Activated B cell treated with CpG ODN at 0.5 μM for 24 hours (primary cell): ENCODE measurements around the gene CBFA2T3. TPM values are rescaled to one million over a fixed set of nuclear protein-coding genes. Genes with fewer than 3 reads are reported as not detected.

Experiments
- ATAC-seq: fragments of 200-7000 bp; cut with Tn5 transposase; one replicate; pipeline ENCODE4 v1.10.0; 2021; ENCODE audit warnings: low read depth, mild to moderate bottlenecking, moderate library complexity
- CTCF ChIA-PET: fragments of 350-600 bp; sonication (Branson Sonifier 250); formaldehyde crosslinking; loops from one replicate; lab custom pipeline; 2021; ENCODE audit warnings: antibody characterized with exemption; lab: Charles Lee
- POLR2A ChIA-PET: fragments of 350-600 bp; sonication (Branson Sonifier 250); formaldehyde crosslinking; loops from one replicate; lab custom pipeline; 2021; ENCODE audit warnings: antibody characterized with exemption; lab: Charles Lee
- DNase-seq: peaks from one replicate; pipeline ENCODE4 v3.0.0; 2022
- H3K27ac Mint-ChIP-seq: one replicate; pipeline ENCODE4 v1.8.0; 2020; ENCODE audit warnings: mixed read lengths
- H3K27me3 Mint-ChIP-seq: one replicate; pipeline ENCODE4 v1.8.0; 2021; ENCODE audit warnings: mixed read lengths
- H3K36me3 Mint-ChIP-seq: one replicate; pipeline ENCODE4 v1.8.0; 2021; ENCODE audit warnings: low read depth, mixed read lengths
- H3K4me1 Mint-ChIP-seq: one replicate; pipeline ENCODE4 v1.8.0; 2021; ENCODE audit warnings: mixed read lengths
- H3K4me3 Mint-ChIP-seq: one replicate; pipeline ENCODE4 v1.8.0; 2020; ENCODE audit warnings: mild to moderate bottlenecking, mixed read lengths
- H3K9me3 Mint-ChIP-seq: one replicate; pipeline ENCODE4 v1.8.0; 2020; ENCODE audit warnings: mixed read lengths
- intact Hi-C: fragments of 100-400 bp; cut with micrococcal nuclease; formaldehyde crosslinking; loops from one replicate; pipeline ENCODE4 v1.15.1; 2024
- total RNA-seq: library from RNA; stranded (reverse); gene quantifications from 2 replicates; pipeline ENCODE4 v1.2.3, GENCODE V29; 2022
- TF ChIP-seq, protein P1 (sequence below): fragments of 200-600 bp; IDR thresholded peaks from one replicate; pipeline ENCODE4 v1.8.0; 2022; ENCODE audit warnings: antibody characterized with exemption, mild to moderate bottlenecking

Gene CBFA2T3
- total RNA-seq, 1 donor from 2014 or later, result 63.3 TPM

DNA sequence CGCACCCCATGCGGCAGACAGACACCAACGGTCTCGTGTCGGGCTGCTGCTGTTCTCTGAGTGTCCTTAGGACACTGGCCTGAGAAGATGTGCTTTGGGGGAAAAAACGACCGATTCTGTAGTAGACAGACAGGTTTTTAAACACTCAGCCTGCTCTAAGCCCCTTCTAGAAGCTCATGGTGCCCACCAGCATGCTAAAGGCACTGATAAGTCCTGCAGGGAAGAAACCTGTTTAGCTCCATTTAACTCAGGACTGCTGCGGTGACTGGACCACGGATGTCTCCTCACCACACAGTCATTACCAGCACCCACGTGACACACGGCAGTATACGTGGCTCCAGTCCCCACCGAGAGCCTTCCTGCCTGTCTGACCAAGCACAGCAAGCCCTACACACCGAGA, 146.2 kb downstream of the CBFA2T3 start:
- Mint-ChIP-seq H3K4me1 (no peaks in the 10 kb centered on the region), H3K9me3 (no peaks in the 10 kb centered on the region), H3K27me3 (no peaks in the 10 kb centered on the region), H3K27ac (no peak overlapping the region), H3K36me3 (peaks cover 22% of the 10 kb centered on the region), H3K4me3 (no peak overlapping the region)
- ChIA-PET POLR2A (interaction anchor here (0.6 kb wide), 1 partner anchor 317 kb away, joined by 5 read pairs; no protein-coding TSS in a partner anchor), CTCF (no interaction called here)
- TF ChIP-seq, protein P1, sequence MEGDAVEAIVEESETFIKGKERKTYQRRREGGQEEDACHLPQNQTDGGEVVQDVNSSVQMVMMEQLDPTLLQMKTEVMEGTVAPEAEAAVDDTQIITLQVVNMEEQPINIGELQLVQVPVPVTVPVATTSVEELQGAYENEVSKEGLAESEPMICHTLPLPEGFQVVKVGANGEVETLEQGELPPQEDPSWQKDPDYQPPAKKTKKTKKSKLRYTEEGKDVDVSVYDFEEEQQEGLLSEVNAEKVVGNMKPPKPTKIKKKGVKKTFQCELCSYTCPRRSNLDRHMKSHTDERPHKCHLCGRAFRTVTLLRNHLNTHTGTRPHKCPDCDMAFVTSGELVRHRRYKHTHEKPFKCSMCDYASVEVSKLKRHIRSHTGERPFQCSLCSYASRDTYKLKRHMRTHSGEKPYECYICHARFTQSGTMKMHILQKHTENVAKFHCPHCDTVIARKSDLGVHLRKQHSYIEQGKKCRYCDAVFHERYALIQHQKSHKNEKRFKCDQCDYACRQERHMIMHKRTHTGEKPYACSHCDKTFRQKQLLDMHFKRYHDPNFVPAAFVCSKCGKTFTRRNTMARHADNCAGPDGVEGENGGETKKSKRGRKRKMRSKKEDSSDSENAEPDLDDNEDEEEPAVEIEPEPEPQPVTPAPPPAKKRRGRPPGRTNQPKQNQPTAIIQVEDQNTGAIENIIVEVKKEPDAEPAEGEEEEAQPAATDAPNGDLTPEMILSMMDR, result no peak
- ATAC-seq (no peak), DNase-seq (no peak)
- intact Hi-C loops, result no loop called here

DNA sequence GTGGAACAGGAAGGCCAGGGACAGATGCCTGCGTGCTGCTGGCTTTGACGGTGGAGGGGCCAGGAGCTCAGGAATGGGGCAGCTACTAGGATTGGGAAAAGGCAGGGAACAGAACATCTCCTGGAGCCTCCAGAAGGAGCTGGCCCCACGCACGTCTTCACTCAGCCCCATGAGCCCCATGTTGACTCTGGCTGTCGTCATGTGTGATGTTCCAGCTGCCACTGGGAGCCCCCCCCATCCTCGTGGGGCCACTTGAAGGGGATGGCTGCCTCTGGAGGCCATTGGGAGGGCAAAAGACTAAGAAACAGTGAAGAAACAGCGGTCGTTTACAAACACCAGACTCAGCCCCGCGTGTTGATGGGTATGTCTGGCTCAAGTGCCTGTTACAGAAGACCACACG, 146.7 kb downstream of the CBFA2T3 start:
- ChIA-PET POLR2A (interaction anchor here (0.6 kb wide), 1 partner anchor 318 kb away, joined by 5 read pairs; no protein-coding TSS in a partner anchor), CTCF (no interaction called here)
- intact Hi-C loops, result no loop called here
- Mint-ChIP-seq H3K36me3 (peaks cover 22% of the 10 kb centered on the region), H3K4me3 (no peak overlapping the region), H3K9me3 (no peaks in the 10 kb centered on the region), H3K27me3 (no peaks in the 10 kb centered on the region), H3K4me1 (no peaks in the 10 kb centered on the region), H3K27ac (no peak overlapping the region)
- DNase-seq (no peak), ATAC-seq (no peak)
- TF ChIP-seq, protein P1, result no peak

GRCh38 chr16:88828711-88829110, 148.3 kb downstream of the CBFA2T3 start:
- ChIA-PET CTCF (no interaction called here), POLR2A (no interaction called here)
- no peaks in the 10 kb centered on the region for H3K27me3 Mint-ChIP-seq
- H3K4me1 Mint-ChIP-seq, result no peaks in the 10 kb centered on the region
- H3K27ac Mint-ChIP-seq, result no peak overlapping the region
- TF ChIP-seq, protein P1, result no peak
- intact Hi-C loops, result no loop called here
- H3K4me3 Mint-ChIP-seq, result no peak overlapping the region
- H3K36me3 Mint-ChIP-seq, result peaks cover 22% of the 10 kb centered on the region
- H3K9me3 Mint-ChIP-seq, result no peaks in the 10 kb centered on the region
- ATAC-seq (no peak), DNase-seq (no peak)

DNA sequence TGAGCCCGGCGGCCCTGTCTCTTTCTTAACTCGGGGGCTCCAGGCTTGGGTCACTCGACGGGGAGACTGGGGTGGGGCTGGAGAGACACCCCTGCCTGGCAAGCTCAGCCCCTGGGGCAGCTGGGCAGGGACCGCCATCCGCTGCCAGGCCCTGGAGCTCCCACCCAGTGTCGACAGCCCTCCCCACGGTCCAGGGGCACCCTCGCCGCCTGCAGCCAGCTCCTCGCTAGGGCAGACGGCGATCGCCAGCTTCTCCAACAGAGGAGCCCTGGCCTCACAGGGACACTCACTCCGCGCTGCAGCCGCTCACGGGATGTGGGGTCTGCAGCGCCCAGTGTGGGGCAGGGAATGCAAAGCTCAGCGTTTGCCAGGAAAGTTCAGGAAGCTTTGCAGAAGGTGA, 149.3 kb downstream of the CBFA2T3 start:
- CTCF ChIA-PET, result no interaction called here
- Mint-ChIP-seq H3K9me3 (no peaks in the 10 kb centered on the region), H3K36me3 (peaks cover 23% of the 10 kb centered on the region), H3K4me3 (no peak overlapping the region), H3K4me1 (no peaks in the 10 kb centered on the region), H3K27ac (no peak overlapping the region), H3K27me3 (no peaks in the 10 kb centered on the region)
- intact Hi-C loops, result no loop called here
- POLR2A ChIA-PET, result no interaction called here
- no peak for DNase-seq
- ATAC-seq, result no peak
- TF ChIP-seq, protein P1, result no peak

- peaks cover 26% of the 10 kb centered on the region for H3K36me3 Mint-ChIP-seq
- POLR2A ChIA-PET, result interaction anchor here (0.6 kb wide), 1 partner anchor 164 kb away, joined by 3 read pairs; the partner anchor contains the start of gene MVD
- TF ChIP-seq, protein P1, result no peak
- no peak overlapping the region for H3K4me3 Mint-ChIP-seq
- H3K27ac Mint-ChIP-seq, result no peak overlapping the region
- ATAC-seq (no peak), DNase-seq (no peak)
- H3K4me1 Mint-ChIP-seq, result no peaks in the 10 kb centered on the region
- CTCF ChIA-PET, result no interaction called here
- H3K9me3 Mint-ChIP-seq, result no peaks in the 10 kb centered on the region
- no peaks in the 10 kb centered on the region for H3K27me3 Mint-ChIP-seq
- intact Hi-C loops, result no loop called here
Measured at GRCh38 chr16:88826070-88826840, 150.8 kb downstream of the CBFA2T3 start.
